ENCODE results near the gene OR10J4.
"Not testable (repeated sequence)": the region's sequence is repeated elsewhere in the genome, so short reads cannot be mapped to it uniquely, and the experiment has no call there.

The OR10J4 gene

GRCh38 chr1:159431904-159432303 is at the start of gene OR10J4:
Gene OR10J4, plus strand, starts transcription at chr1:159432204.
- DNase-seq = no peak

- DNase-seq = no peak
Observed at GRCh38 chr1:159406821-159407220, 25.2 kb upstream of the OR10J4 start.

GRCh38 chr1:159408862-159409400 is 23.1 kb upstream of the OR10J4 start:
- DNase-seq = no peak

GRCh38 chr1:159421821-159422220 is 10.2 kb upstream of the OR10J4 start:
- DNase-seq = no peak

GRCh38 chr1:159428536-159428935 is 3.5 kb upstream of the OR10J4 start:
- no peak for DNase-seq

GRCh38 chr1:159429074-159429861 is 2.7 kb upstream of the OR10J4 start:
- no peak for DNase-seq

GRCh38 chr1:159430985-159431384 is 1.0 kb upstream of the OR10J4 start:
- no peak for DNase-seq

GRCh38 chr1:159436469-159436868 is 4.5 kb downstream of the OR10J4 start:
- DNase-seq = no peak

GRCh38 chr1:159439422-159439821 is 7.4 kb downstream of the OR10J4 start, which contains the start of gene OR10J1:
Gene OR10J1, plus strand, starts transcription at chr1:159439722. Its CDS starts 70 bp downstream, at chr1:159439792.
- DNase-seq = no peak

- no peak for DNase-seq
Observed at GRCh38 chr1:159441360-159441759, 9.4 kb downstream of the OR10J4 start.

GRCh38 chr1:159442428-159442827 is 10.4 kb downstream of the OR10J4 start:
- no peak for DNase-seq

- no peak for DNase-seq
Observed at GRCh38 chr1:159443066-159443750, 11.2 kb downstream of the OR10J4 start.

- DNase-seq = no peak
Observed at GRCh38 chr1:159444511-159444910, 12.5 kb downstream of the OR10J4 start.

GRCh38 chr1:159448181-159448580 is 16.2 kb downstream of the OR10J4 start:
- no peak for DNase-seq

- not testable (repeated sequence) for DNase-seq
Observed at GRCh38 chr1:159449605-159450004, 17.6 kb downstream of the OR10J4 start.

- DNase-seq = no peak
Observed at GRCh38 chr1:159459551-159459950, 27.5 kb downstream of the OR10J4 start.

GRCh38 chr1:159465191-159465603 is 33.2 kb downstream of the OR10J4 start:
- no peak for DNase-seq

GRCh38 chr1:159468321-159468720 is 36.3 kb downstream of the OR10J4 start:
- DNase-seq = no peak

- DNase-seq = no peak
Observed at GRCh38 chr1:159469921-159470533, 38.0 kb downstream of the OR10J4 start.

GRCh38 chr1:159473335-159473734 is 41.3 kb downstream of the OR10J4 start:
- no peak for DNase-seq

GRCh38 chr1:159474926-159475325 is 42.9 kb downstream of the OR10J4 start:
- no peak for DNase-seq

All from NCI-H1417 (cell line).